NCI-H1417 (cell line): ENCODE results near the gene P2RX4.
A peak's percentile ranks its signal among the peaks of the same experiment; 100 is the strongest.
"Not testable (repeated sequence)": the region's sequence is repeated elsewhere in the genome, so short reads cannot be mapped to it uniquely, and the experiment has no call there.

Source experiments
- DNase-seq, 3 experiments: peaks; one replicate each; lab custom pipeline; 2025; lab: John Stamatoyannopoulos, UW

Gene P2RX4

GRCh38 chr12:121209624-121210572, at the start of gene P2RX4:
Gene P2RX4 (plus strand): TSS chr12:121210129. CDS start chr12:121210165, 36 bp downstream.
- DNase-seq, result peak; percentile 82 to 89 (median 89)

GRCh38 chr12:121162384-121162783, 47.5 kb upstream of the P2RX4 start:
- DNase-seq, result no peak

- DNase-seq, result no peak
These were observed 46.9 kb upstream of the P2RX4 start for GRCh38 chr12:121162985-121163384.

- DNase-seq, result not testable (repeated sequence)
These were observed 45.1 kb upstream of the P2RX4 start for GRCh38 chr12:121164839-121165238.

GRCh38 chr12:121165316-121165715, 44.6 kb upstream of the P2RX4 start:
- no peak for DNase-seq

GRCh38 chr12:121166356-121166755, 43.6 kb upstream of the P2RX4 start:
- no peak for DNase-seq

- DNase-seq, result no peak
These were observed 42.6 kb upstream of the P2RX4 start for GRCh38 chr12:121167232-121167820.

- DNase-seq, result no peak
These were observed 42.0 kb upstream of the P2RX4 start for GRCh38 chr12:121167951-121168350.

- no peak for DNase-seq
These were observed 39.8 kb upstream of the P2RX4 start for GRCh38 chr12:121170151-121170550.

GRCh38 chr12:121170611-121171260, 39.2 kb upstream of the P2RX4 start:
- no peak for DNase-seq

GRCh38 chr12:121172145-121172544, 37.8 kb upstream of the P2RX4 start:
- no peak for DNase-seq

GRCh38 chr12:121175383-121176119, 34.4 kb upstream of the P2RX4 start:
- no peak for DNase-seq

- DNase-seq, result no peak
These were observed 33.0 kb upstream of the P2RX4 start for GRCh38 chr12:121176826-121177529.

GRCh38 chr12:121181181-121181580, 28.7 kb upstream of the P2RX4 start:
- DNase-seq, result no peak

- DNase-seq, result no peak
These were observed 27.6 kb upstream of the P2RX4 start for GRCh38 chr12:121182222-121182893.

- DNase-seq, result no peak
These were observed 25.5 kb upstream of the P2RX4 start for GRCh38 chr12:121184425-121184824.

GRCh38 chr12:121184984-121185889, 24.7 kb upstream of the P2RX4 start:
- DNase-seq, result no peak

- DNase-seq, result no peak
These were observed 23.1 kb upstream of the P2RX4 start for GRCh38 chr12:121186826-121187225.

GRCh38 chr12:121187501-121187900, 22.4 kb upstream of the P2RX4 start:
- DNase-seq, result no peak

GRCh38 chr12:121188227-121188626, 21.7 kb upstream of the P2RX4 start:
- no peak for DNase-seq
